ENCODE results near the gene RPL18. TPM values are rescaled to one million over a fixed set of nuclear protein-coding genes. Genes with fewer than 3 reads are reported as not detected.
A peak's percentile ranks its signal among the peaks of the same experiment; 100 is the strongest.

Gene RPL18
- total and polyA plus RNA-seq, 9 of the 15 experiments (the other 6 are each of a cell fraction or from before 2014, with no cell fraction given), result 312 to 2,635 (median 1,653) TPM

GRCh38 chr19:48638831-48639381 is 19.9 kb upstream of the RPL18 start (continued):
- 0 out of 2 replicates have a peak, but pooled peaks have one; percentile 24 for TF ChIP-seq ZBTB33 (CRISPR knock-in tag; IDR thresholded peaks at IDR 0.05)
- peak; percentile 7; the same call in 1 of the 2 replicates for TF ChIP-seq CTBP1 (IDR thresholded peaks at IDR 0.05; ENCODE audit: borderline replicate concordance)
- TF ChIP-seq ZNF184 (CRISPR knock-in tag; IDR thresholded peaks at IDR 0.05), result no peak
- TF ChIP-seq CREB5 (CRISPR knock-in tag; IDR thresholded peaks at IDR 0.05), result no peak
- TF ChIP-seq ZNF197 (CRISPR knock-in tag; IDR thresholded peaks at IDR 0.05; ENCODE audit: low read depth), result no peak
- no peak for TF ChIP-seq EP300 (IDR thresholded peaks at IDR 0.05; ENCODE audit: low read length)
- TF ChIP-seq MTA1 (IDR thresholded peaks at IDR 0.05; ENCODE audit: borderline replicate concordance), result peak; percentile 3; the same call in 1 of the 2 replicates
- TF ChIP-seq ZNF143 (CRISPR knock-in tag; IDR thresholded peaks at IDR 0.05), result peak; percentile 23; the same call in 1 of the 2 replicates
- no peak for TF ChIP-seq GTF2A2 (tag; IDR thresholded peaks at IDR 0.05)
- no peak for TF ChIP-seq ZNF57 (CRISPR knock-in tag; IDR thresholded peaks at IDR 0.05)
- TF ChIP-seq ZC3H4 (CRISPR knock-in tag; IDR thresholded peaks at IDR 0.05; ENCODE audit: borderline replicate concordance), result peak; percentile 11; the same call in 1 of the 2 replicates
- no peak for TF ChIP-seq MXD1 (CRISPR knock-in tag; IDR thresholded peaks at IDR 0.05; ENCODE audit: borderline replicate concordance, poor library complexity, severe bottlenecking)
- no peak for TF ChIP-seq ARNT (IDR thresholded peaks at IDR 0.05)
- no peak for TF ChIP-seq TARDBP (IDR thresholded peaks at IDR 0.05)
- TF ChIP-seq FOXK2 (conservative IDR thresholded peaks at IDR 0.05 in 1 of 2, IDR thresholded peaks at IDR 0.05 in 1 of 2; ENCODE audit: low read depth in 2 of 2), result no peak; a peak in 1 of 4 replicates
- TF ChIP-seq MYBL2 (IDR thresholded peaks at IDR 0.05; ENCODE audit: low read depth), result no peak
- TF ChIP-seq MYBL2 (CRISPR knock-in tag; IDR thresholded peaks at IDR 0.05; ENCODE audit: borderline replicate concordance), result no peak
- no peak for TF ChIP-seq ZKSCAN3 (CRISPR knock-in tag; IDR thresholded peaks at IDR 0.05)
- no peak for TF ChIP-seq SNRNP70 (optimal IDR thresholded peaks at IDR 0.05; ENCODE audit: low read depth, low read length)
- no peak for TF ChIP-seq ZNF280A (IDR thresholded peaks at IDR 0.05; ENCODE audit: low read depth, partially characterized antibody)
- 0 out of 2 replicates have a peak, but pooled peaks have one; percentile 0 for TF ChIP-seq DIDO1 (tag; IDR thresholded peaks at IDR 0.05; ENCODE audit: low read depth)
- peak; percentile 69 for TF ChIP-seq CREB1 (IDR thresholded peaks at IDR 0.05)
- peak; percentile 85 for TF ChIP-seq CREB1 (CRISPR knock-in tag; IDR thresholded peaks at IDR 0.05)

All from K562 (cell line).